K562 (cell line): ENCODE results near the gene ABCA7. TPM values are rescaled to one million over a fixed set of nuclear protein-coding genes. Genes with fewer than 3 reads are reported as not detected.

Source experiments
- CBX2 ChIP-seq: fragments of 200-600 bp; sonication (generic); IDR thresholded peaks from one replicate; pipeline ENCODE4 v1.6.1; 2012; ENCODE audit warnings: mild to moderate bottlenecking, low read length, inconsistent platforms; ENCODE audit not compliant: insufficient read depth, poor library complexity, severe bottlenecking
- DMBX1 ChIP-seq: fragments of 250-450 bp; sonication (Bioruptor Pico); IDR thresholded peaks from 2 replicates; pipeline ENCODE4 v1.8.0; 2022; ENCODE audit warnings: inconsistent platforms, mild to moderate bottlenecking, moderate library complexity, borderline replicate concordance
- ELF2 ChIP-seq: fragments of 250-450 bp; sonication (Bioruptor Pico); IDR thresholded peaks from 2 replicates; pipeline ENCODE4 v1.5.0; 2021; ENCODE audit warnings: mild to moderate bottlenecking
- ETS2 ChIP-seq: IDR thresholded peaks from 2 replicates; pipeline ENCODE4 v1.6.1; 2016; ENCODE audit warnings: borderline replicate concordance, missing genetic modification characterization, mild to moderate bottlenecking, moderate library complexity, missing compliant biosample characterization; ENCODE audit not compliant: poor library complexity, severe bottlenecking
- GTF2A2 ChIP-seq: IDR thresholded peaks from 2 replicates; pipeline ENCODE4 v1.6.1; 2016; ENCODE audit warnings: mild to moderate bottlenecking, missing genetic modification characterization, missing compliant biosample characterization
- HSF4 ChIP-seq: fragments of 250-450 bp; sonication (Bioruptor Pico); IDR thresholded peaks from 2 replicates; pipeline ENCODE4 v2.1.2; 2022; ENCODE audit warnings: mild to moderate bottlenecking, moderate library complexity, borderline replicate concordance
- LCOR ChIP-seq: sonication (generic); formaldehyde crosslinking; IDR thresholded peaks from 2 replicates; pipeline ENCODE4 v1.8.0; 2022; ENCODE audit warnings: mild to moderate bottlenecking, missing genetic modification reagents
- MAFG ChIP-seq: fragments of 450-650 bp; conservative IDR thresholded peaks from 2 replicates; pipeline ENCODE4 v1.6.1; 2016; ENCODE audit warnings: missing genetic modification characterization, missing compliant biosample characterization
- MGA ChIP-seq: fragments of 450-650 bp; IDR thresholded peaks from 2 replicates; pipeline ENCODE4 v1.6.1; 2016; ENCODE audit warnings: mild to moderate bottlenecking, moderate library complexity
- NR4A1 ChIP-seq, 2 experiments: fragments of 250-450 bp in 1 of 2; fragments of 450-650 bp in 1 of 2; sonication (Bioruptor Pico) in 1 of 2; IDR thresholded peaks; 2 replicates each; pipeline versions ENCODE4 v1.4.0 to v1.6.1; 2016 to 2020; ENCODE audit warnings: mild to moderate bottlenecking in 2 of 2, missing compliant biosample characterization in 1 of 2, missing genetic modification characterization in 1 of 2, moderate library complexity in 1 of 2
- PPARD ChIP-seq: fragments of 250-450 bp; sonication (Bioruptor Pico); IDR thresholded peaks from 2 replicates; pipeline ENCODE4 v1.8.0; 2022; ENCODE audit warnings: inconsistent platforms, mild to moderate bottlenecking, moderate library complexity
- SMARCA4 ChIP-seq: fragments of 450-650 bp; IDR thresholded peaks from 2 replicates; pipeline ENCODE4 v1.6.1; 2016
- ZNF212 ChIP-seq: fragments of 450-650 bp; formaldehyde crosslinking; IDR thresholded peaks from 2 replicates; pipeline ENCODE4 v1.4.0; 2020; ENCODE audit warnings: mild to moderate bottlenecking
- ZNF232 ChIP-seq: sonication (generic); formaldehyde crosslinking; IDR thresholded peaks from 2 replicates; pipeline ENCODE4 v1.8.0; 2022; ENCODE audit warnings: mild to moderate bottlenecking, missing genetic modification reagents
- ZNF311 ChIP-seq: fragments of 250-450 bp; sonication (Bioruptor Pico); IDR thresholded peaks from 2 replicates; pipeline ENCODE4 v1.4.0; 2020; ENCODE audit warnings: mild to moderate bottlenecking, moderate library complexity
- ZNF76 ChIP-seq: fragments of 250-450 bp; sonication (Bioruptor Pico); IDR thresholded peaks from 2 replicates; pipeline ENCODE4 v1.4.0; 2020; ENCODE audit warnings: mild to moderate bottlenecking, moderate library complexity, borderline replicate concordance
- polyA plus RNA-seq, 8 experiments: library from polyadenylated mRNA; depleted of rRNA in 4 of 8; stranded (reverse) in 5 of 8; unstranded in 3 of 8; fragments of >200 nt; fragmentation: Nextera tagmentation in 2 of 8; fragmentation: Illumina TruSeq in 1 of 8; extraction: Ambion mirVana in 2 of 8; extraction: Trizol in 1 of 8; gene quantifications; 2 replicates each; pipeline versions ENCODE4 v1.2.1 to v1.2.3, GENCODE V29; 2011 to 2014; ENCODE audit warnings: inconsistent platforms in 1 of 8, missing spikeins in 1 of 8
- total RNA-seq, 7 experiments: library from RNA; depleted of rRNA in 6 of 7; stranded (reverse); fragments of >200 nt in 6 of 7; fragmentation: Illumina TruSeq in 2 of 7; extraction: Trizol in 2 of 7; gene quantifications; 2 replicates each; pipeline versions ENCODE4 v1.2.1 to v1.2.3, GENCODE V29; 2011 to 2021; ENCODE audit warnings: low replicate concordance in 1 of 7

Gene ABCA7
- total and polyA plus RNA-seq, 9 of the 15 experiments (the other 6 are each of a cell fraction or from before 2014, with no cell fraction given) = 2.3 to 96.1 (median 31.2) TPM

GRCh38 chr19:1112268-1113029, 72.5 kb downstream of the ABCA7 start (continued):
- TF ChIP-seq PPARD (CRISPR knock-in tag) (no peak), ELF2 (CRISPR knock-in tag) (no peak), SMARCA4 (no peak), ZNF76 (no peak), MAFG (tag) (no peak), GTF2A2 (no peak), NR4A1 (CRISPR knock-in tag; IDR thresholded peaks at IDR 0.05) (no peak), NR4A1 (tag; IDR thresholded peaks at IDR 0.05) (no peak; the same call in 1 of the 2 replicates), ZNF311 (CRISPR knock-in tag) (no peak), HSF4 (CRISPR knock-in tag) (no peak), ZNF232 (CRISPR knock-in tag) (no peak), LCOR (CRISPR knock-in tag) (no peak), MGA (peak; percentile 75), ETS2 (tag) (no peak), DMBX1 (CRISPR knock-in tag) (no peak), CBX2 (no peak), ZNF212 (CRISPR knock-in tag) (no peak)
